DND-41 (cell line): ENCODE data around the gene ITPRID1.

Experiments used
- CTCF ChIP-seq: IDR thresholded peaks from 2 replicates; pipeline ENCODE4 v1.5.1; 2012; ENCODE audit warnings: borderline replicate concordance, low read length, moderate library complexity, mild to moderate bottlenecking; ENCODE audit not compliant: poor library complexity, severe bottlenecking; ENCODE audit errors: extremely low read depth
- EZH2 ChIP-seq: IDR thresholded peaks from 3 replicates; pipeline ENCODE4 v1.6.1; 2012; ENCODE audit warnings: borderline replicate concordance, low read depth, mild to moderate bottlenecking, moderate library complexity, low read length, inconsistent platforms; ENCODE audit not compliant: severe bottlenecking

GRCh38 chr7:31687024-31687748, 173.3 kb downstream of the ITPRID1 start, which contains the start of gene PPP1R17:
- no peak for TF ChIP-seq CTCF
- TF ChIP-seq EZH2, result no peak
